ENCODE results near the gene POLA1.

DNA sequence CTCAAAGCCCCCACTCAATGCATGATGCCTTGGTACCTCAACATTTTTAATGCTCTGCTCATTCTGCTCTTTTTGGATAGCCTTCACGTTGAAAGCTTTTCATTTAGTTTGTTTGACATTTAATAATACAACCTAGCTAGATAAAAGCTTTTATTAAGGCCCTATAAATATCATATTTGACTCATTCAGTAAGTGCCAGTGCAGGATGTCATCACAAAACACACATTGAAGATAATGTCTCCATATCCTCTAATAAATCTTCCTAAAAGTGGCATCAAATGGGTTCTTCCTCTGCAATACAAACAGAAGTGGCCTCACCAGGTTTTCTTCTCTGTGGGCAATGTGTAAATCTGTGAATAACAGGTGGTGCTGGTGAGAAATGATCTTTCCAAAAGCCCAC is 34.6 kb upstream of the POLA1 start:
- no peak for TF ChIP-seq EZH2 (optimal IDR thresholded peaks at IDR 0.05; ENCODE audit: low read depth, low read length)
- TF ChIP-seq, protein P1, sequence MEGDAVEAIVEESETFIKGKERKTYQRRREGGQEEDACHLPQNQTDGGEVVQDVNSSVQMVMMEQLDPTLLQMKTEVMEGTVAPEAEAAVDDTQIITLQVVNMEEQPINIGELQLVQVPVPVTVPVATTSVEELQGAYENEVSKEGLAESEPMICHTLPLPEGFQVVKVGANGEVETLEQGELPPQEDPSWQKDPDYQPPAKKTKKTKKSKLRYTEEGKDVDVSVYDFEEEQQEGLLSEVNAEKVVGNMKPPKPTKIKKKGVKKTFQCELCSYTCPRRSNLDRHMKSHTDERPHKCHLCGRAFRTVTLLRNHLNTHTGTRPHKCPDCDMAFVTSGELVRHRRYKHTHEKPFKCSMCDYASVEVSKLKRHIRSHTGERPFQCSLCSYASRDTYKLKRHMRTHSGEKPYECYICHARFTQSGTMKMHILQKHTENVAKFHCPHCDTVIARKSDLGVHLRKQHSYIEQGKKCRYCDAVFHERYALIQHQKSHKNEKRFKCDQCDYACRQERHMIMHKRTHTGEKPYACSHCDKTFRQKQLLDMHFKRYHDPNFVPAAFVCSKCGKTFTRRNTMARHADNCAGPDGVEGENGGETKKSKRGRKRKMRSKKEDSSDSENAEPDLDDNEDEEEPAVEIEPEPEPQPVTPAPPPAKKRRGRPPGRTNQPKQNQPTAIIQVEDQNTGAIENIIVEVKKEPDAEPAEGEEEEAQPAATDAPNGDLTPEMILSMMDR (IDR thresholded peaks at IDR 0.05; ENCODE audit: low read length): no peak
- TF ChIP-seq EZH2phosphoT487 (IDR thresholded peaks at IDR 0.05; ENCODE audit: low read length): no peak

Measured in MM.1S (cell line).